ENCODE data around the gene LAMB3. TPM values are rescaled to one million over a fixed set of nuclear protein-coding genes. Genes with fewer than 3 reads are reported as not detected.

The LAMB3 gene
- 18.5 to 23.0 TPM (median 20.3 TPM) in 5 replicates for total RNA-seq (2022; extraction: Qiagen RNA extraction)

GRCh38 chr1:209652121-209652735 lies at the start of gene LAMB3:
TSS of gene LAMB3 (minus strand) at chr1:209652425. CDS start at chr1:209650944, 1,481 bp downstream.

GRCh38 chr1:209674957-209675564 lies 22.8 kb upstream of the LAMB3 start, which contains the start of gene G0S2:
TSS of gene G0S2 (plus strand) at chr1:209675412. CDS start at chr1:209675685, 273 bp downstream.

GRCh38 chr1:209583408-209583807 lies 68.8 kb downstream of the LAMB3 start, which contains the start of gene CAMK1G:
TSS of gene CAMK1G (plus strand) at chr1:209583714. CDS start at chr1:209594984, 11,270 bp downstream.

Other genes with a start within 250 kb of the LAMB3 start
- 0.22 to 0.60 TPM (median 0.35 TPM) in 5 replicates for gene CAMK1G, start 68.7 kb downstream of the LAMB3 start, total RNA-seq (2022; extraction: Qiagen RNA extraction)
- gene G0S2, start 23.0 kb upstream of the LAMB3 start, total RNA-seq (2022; extraction: Qiagen RNA extraction): 3.3 to 4.0 TPM (median 3.4 TPM) in 5 replicates
- gene HSD11B1, start 52.4 kb upstream of the LAMB3 start, total RNA-seq (2022; extraction: Qiagen RNA extraction): 0.33 to 0.60 TPM (median 0.38 TPM) in 5 replicates
- not detected in 5 replicates for gene TRAF3IP3, start 103.6 kb upstream of the LAMB3 start, total RNA-seq (2022; extraction: Qiagen RNA extraction)
- gene C1orf74, start 132.1 kb upstream of the LAMB3 start, total RNA-seq (2022; extraction: Qiagen RNA extraction): 1.1 to 1.6 TPM (median 1.5 TPM) in 5 replicates
- 0.13 to 0.30 TPM (median 0.15 TPM) in 5 replicates for gene IRF6, start 153.7 kb upstream of the LAMB3 start, total RNA-seq (2022; extraction: Qiagen RNA extraction)
- gene UTP25, start 175.5 kb upstream of the LAMB3 start, total RNA-seq (2022; extraction: Qiagen RNA extraction): 9.7 to 11.8 TPM (median 10.5 TPM) in 5 replicates